C4-2B (cell line): ENCODE measurements around the gene RB1.

Source experiments
- ZFX ChIP-seq: fragments of 450-650 bp; IDR thresholded peaks from 2 replicates; pipeline ENCODE4 v1.6.1; 2017
- TF ChIP-seq, protein P1 (sequence below): fragments of 450-650 bp; conservative IDR thresholded peaks from 2 replicates; pipeline ENCODE4 v1.5.1; 2017; ENCODE audit warnings: mild to moderate bottlenecking

DNA sequence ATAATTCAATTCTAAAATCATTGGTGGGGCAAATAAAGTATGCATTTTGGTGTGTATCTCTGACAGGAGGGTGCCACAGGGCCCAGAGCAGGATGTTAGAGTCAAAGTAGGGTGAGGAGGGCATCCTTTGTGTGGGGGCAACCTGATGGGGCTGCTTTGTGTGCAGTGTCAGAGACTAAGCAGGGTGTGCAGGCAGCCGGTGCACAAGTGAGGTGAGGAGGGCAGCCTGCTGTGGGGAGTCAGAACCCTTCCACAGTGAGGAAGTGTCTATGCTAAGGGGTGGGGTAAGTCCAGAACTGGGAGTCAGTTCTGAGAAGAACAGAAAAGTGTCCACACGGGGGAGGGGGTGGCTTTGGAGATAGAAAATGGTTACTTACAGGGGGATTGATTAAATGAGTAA is 40.7 kb downstream of the RB1 start:
- TF ChIP-seq, protein P1, sequence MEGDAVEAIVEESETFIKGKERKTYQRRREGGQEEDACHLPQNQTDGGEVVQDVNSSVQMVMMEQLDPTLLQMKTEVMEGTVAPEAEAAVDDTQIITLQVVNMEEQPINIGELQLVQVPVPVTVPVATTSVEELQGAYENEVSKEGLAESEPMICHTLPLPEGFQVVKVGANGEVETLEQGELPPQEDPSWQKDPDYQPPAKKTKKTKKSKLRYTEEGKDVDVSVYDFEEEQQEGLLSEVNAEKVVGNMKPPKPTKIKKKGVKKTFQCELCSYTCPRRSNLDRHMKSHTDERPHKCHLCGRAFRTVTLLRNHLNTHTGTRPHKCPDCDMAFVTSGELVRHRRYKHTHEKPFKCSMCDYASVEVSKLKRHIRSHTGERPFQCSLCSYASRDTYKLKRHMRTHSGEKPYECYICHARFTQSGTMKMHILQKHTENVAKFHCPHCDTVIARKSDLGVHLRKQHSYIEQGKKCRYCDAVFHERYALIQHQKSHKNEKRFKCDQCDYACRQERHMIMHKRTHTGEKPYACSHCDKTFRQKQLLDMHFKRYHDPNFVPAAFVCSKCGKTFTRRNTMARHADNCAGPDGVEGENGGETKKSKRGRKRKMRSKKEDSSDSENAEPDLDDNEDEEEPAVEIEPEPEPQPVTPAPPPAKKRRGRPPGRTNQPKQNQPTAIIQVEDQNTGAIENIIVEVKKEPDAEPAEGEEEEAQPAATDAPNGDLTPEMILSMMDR: no peak
- TF ChIP-seq ZFX: no peak
